OCI-LY1 (cell line): ENCODE measurements around the gene LIMS2.

ENCODE experiments used
- CTCF ChIP-seq: fragments of 200-600 bp; sonication (generic), shearing (Covaris generic); IDR thresholded peaks from 2 replicates; pipeline ENCODE4 v1.5.1; 2017; ENCODE audit warnings: mild to moderate bottlenecking, antibody characterized with exemption, low read length, moderate library complexity, mixed read lengths
- EZH2 ChIP-seq: fragments of 200-600 bp; sonication (generic), shearing (Covaris generic); IDR thresholded peaks from 2 replicates; pipeline ENCODE4 v1.8.0; 2017; ENCODE audit warnings: borderline replicate concordance, mixed run types, mild to moderate bottlenecking, antibody characterized with exemption, low read length, moderate library complexity, mixed read lengths

- TF ChIP-seq CTCF (no peak), EZH2 (no peak)
Measured at GRCh38 chr2:127706215-127706990, 31.1 kb upstream of the LIMS2 start.
